NK-92 treated with Interleukin-12 subunit alpha and Interleukin-12 subunit beta, amount 100 ng/mL, for 24 hours (cell line): ENCODE results near the gene PDZRN3.

ENCODE experiments used
- DNase-seq: peaks from one replicate; lab custom pipeline; 2025; lab: John Stamatoyannopoulos, UW

Gene PDZRN3

GRCh38 chr3:73415118-73415517, 209.6 kb downstream of the PDZRN3 start:
- no peak for DNase-seq

- DNase-seq: no peak
These were observed 211.1 kb downstream of the PDZRN3 start for GRCh38 chr3:73413619-73414018.

GRCh38 chr3:73411993-73412392, 212.7 kb downstream of the PDZRN3 start:
- DNase-seq: no peak

- DNase-seq: no peak
These were observed 213.2 kb downstream of the PDZRN3 start for GRCh38 chr3:73411545-73411944.

GRCh38 chr3:73409138-73409763, 215.5 kb downstream of the PDZRN3 start:
- DNase-seq: no peak

GRCh38 chr3:73408634-73409033, 216.1 kb downstream of the PDZRN3 start:
- no peak for DNase-seq

- DNase-seq: no peak
These were observed 217.2 kb downstream of the PDZRN3 start for GRCh38 chr3:73407577-73407976.

GRCh38 chr3:73405853-73406252, 218.9 kb downstream of the PDZRN3 start:
- no peak for DNase-seq

GRCh38 chr3:73405000-73405399, 219.7 kb downstream of the PDZRN3 start:
- no peak for DNase-seq

GRCh38 chr3:73404435-73404834, 220.3 kb downstream of the PDZRN3 start:
- DNase-seq: no peak

- DNase-seq: no peak
These were observed 221.3 kb downstream of the PDZRN3 start for GRCh38 chr3:73403444-73403843.

- DNase-seq: no peak
These were observed 223.0 kb downstream of the PDZRN3 start for GRCh38 chr3:73401616-73402279.

GRCh38 chr3:73401059-73401458, 223.7 kb downstream of the PDZRN3 start:
- DNase-seq: no peak

GRCh38 chr3:73399666-73400253, 225.0 kb downstream of the PDZRN3 start:
- no peak for DNase-seq

GRCh38 chr3:73399106-73399505, 225.6 kb downstream of the PDZRN3 start:
- no peak for DNase-seq

GRCh38 chr3:73398084-73398483, 226.7 kb downstream of the PDZRN3 start:
- no peak for DNase-seq

- DNase-seq: no peak
These were observed 230.5 kb downstream of the PDZRN3 start for GRCh38 chr3:73394240-73394639.

- no peak for DNase-seq
These were observed 231.7 kb downstream of the PDZRN3 start for GRCh38 chr3:73393005-73393404.

GRCh38 chr3:73391984-73392383, 232.8 kb downstream of the PDZRN3 start:
- no peak for DNase-seq

- no peak for DNase-seq
These were observed 234.8 kb downstream of the PDZRN3 start for GRCh38 chr3:73389928-73390327.

GRCh38 chr3:73389117-73389813, 235.5 kb downstream of the PDZRN3 start:
- no peak for DNase-seq

GRCh38 chr3:73385568-73385967, 239.2 kb downstream of the PDZRN3 start:
- DNase-seq: no peak
